HUES48 (cell line): ENCODE data around the gene SAMD4B.
A peak's percentile ranks its signal among the peaks of the same experiment; 100 is the strongest.

Source experiments
- H3K27ac ChIP-seq: one replicate; pipeline ENCODE4 v1.7.0; 2013; ENCODE audit warnings: low read depth, low read length, inconsistent platforms
- H3K27me3 ChIP-seq: 2 replicates; pipeline ENCODE4 v1.6.1; 2013; ENCODE audit warnings: mild to moderate bottlenecking, low read length; ENCODE audit not compliant: control insufficient read depth, insufficient read depth
- H3K36me3 ChIP-seq: 2 replicates; pipeline ENCODE4 v1.6.1; 2013; ENCODE audit warnings: low read length; ENCODE audit not compliant: control insufficient read depth, insufficient read depth
- H3K4me1 ChIP-seq: 2 replicates; pipeline ENCODE4 v1.6.1; 2013; ENCODE audit warnings: mild to moderate bottlenecking, low read length; ENCODE audit not compliant: control insufficient read depth, insufficient read depth
- H3K4me3 ChIP-seq: 2 replicates; pipeline ENCODE4 v1.5.1; 2013; ENCODE audit warnings: mild to moderate bottlenecking, low read depth, low read length
- H3K9ac ChIP-seq: 2 replicates; pipeline ENCODE4 v1.6.1; 2013; ENCODE audit warnings: mild to moderate bottlenecking, low read depth, low read length, moderate library complexity
- H3K9me3 ChIP-seq: 2 replicates; pipeline ENCODE4 v1.6.1; 2013; ENCODE audit warnings: low read length; ENCODE audit not compliant: control insufficient read depth, insufficient read depth

The SAMD4B gene

DNA sequence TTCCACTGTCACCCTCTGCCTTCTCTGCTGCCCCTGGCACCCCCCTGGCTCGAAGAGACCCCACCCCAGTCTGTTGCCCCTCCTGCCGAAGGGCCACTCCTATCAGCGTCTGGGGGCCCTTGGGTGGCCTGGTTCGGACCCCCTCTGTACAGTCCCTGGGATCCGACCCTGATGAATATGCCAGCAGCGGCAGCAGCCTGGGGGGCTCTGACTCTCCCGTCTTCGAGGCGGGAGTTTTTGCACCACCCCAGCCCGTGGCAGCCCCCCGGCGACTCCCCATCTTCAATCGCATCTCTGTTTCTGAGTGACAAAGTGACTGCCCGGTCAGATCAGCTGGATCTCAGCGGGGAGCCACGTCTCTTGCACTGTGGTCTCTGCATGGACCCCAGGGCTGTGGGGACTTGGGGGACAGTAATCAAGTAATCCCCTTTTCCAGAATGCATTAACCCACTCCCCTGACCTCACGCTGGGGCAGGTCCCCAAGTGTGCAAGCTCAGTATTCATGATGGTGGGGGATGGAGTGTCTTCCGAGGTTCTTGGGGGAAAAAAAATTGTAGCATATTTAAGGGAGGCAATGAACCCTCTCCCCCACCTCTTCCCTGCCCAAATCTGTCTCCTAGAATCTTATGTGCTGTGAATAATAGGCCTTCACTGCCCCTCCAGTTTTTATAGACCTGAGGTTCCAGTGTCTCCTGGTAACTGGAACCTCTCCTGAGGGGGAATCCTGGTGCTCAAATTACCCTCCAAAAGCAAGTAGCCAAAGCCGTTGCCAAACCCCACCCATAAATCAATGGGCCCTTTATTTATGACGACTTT lies 66.4 kb downstream of the SAMD4B start:
- peak overlapping the region; percentile 99 for H3K4me3 ChIP-seq
- H3K27me3 ChIP-seq: no peaks in the 10 kb centered on the region
- 0 out of 2 replicates have a peak, but pooled peaks cover 4% of the 10 kb centered on the region for H3K36me3 ChIP-seq
- no peak overlapping the region for H3K9ac ChIP-seq
- no peaks in the 10 kb centered on the region for H3K9me3 ChIP-seq
- H3K4me1 ChIP-seq: peaks cover 34% of the 10 kb centered on the region
- H3K27ac ChIP-seq: peak overlapping the region; percentile 97

DNA sequence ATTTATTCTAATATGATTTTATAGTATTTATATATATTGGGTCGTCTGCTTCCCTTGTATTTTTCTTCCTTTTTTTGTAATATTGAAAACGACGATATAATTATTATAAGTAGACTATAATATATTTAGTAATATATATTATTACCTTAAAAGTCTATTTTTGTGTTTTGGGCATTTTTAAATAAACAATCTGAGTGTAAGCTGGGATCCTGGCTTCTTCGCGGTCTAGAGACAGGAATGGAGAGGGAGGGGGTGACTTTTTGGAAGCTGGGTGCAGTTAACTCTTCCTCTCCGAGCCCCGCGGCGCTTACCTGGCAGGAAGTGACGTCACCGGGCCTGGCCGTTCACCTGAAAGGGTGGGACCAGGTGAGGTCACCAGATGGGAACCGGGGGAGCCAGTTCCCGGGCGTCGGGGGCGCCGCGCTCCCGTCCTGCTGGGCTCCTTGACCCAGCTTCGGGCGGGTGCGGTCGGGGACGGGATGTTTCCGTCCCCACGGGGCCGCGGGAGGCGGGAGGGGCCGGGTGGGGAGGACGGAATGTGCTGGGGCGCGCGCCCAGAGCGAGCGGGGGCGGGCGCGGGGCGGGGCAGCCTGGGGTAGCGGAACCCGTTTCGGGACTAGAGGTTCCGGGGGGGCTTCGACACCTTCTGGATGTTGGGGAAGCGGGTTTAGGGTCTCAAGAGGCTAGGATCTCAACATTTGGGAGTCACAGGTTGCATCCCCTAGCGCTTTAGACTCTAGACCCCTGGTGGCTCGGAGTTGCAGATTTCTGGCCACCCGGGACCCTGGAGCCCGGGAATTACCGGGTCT lies 67.2 kb downstream of the SAMD4B start:
- Histone ChIP-seq H3K9ac (peak overlapping the region; percentile 91), H3K36me3 (0 out of 2 replicates have a peak, but pooled peaks cover 4% of the 10 kb centered on the region), H3K9me3 (no peaks in the 10 kb centered on the region), H3K27me3 (no peaks in the 10 kb centered on the region), H3K4me1 (peaks cover 32% of the 10 kb centered on the region), H3K4me3 (peak overlapping the region; percentile 81), H3K27ac (peak overlapping the region; percentile 97)

DNA sequence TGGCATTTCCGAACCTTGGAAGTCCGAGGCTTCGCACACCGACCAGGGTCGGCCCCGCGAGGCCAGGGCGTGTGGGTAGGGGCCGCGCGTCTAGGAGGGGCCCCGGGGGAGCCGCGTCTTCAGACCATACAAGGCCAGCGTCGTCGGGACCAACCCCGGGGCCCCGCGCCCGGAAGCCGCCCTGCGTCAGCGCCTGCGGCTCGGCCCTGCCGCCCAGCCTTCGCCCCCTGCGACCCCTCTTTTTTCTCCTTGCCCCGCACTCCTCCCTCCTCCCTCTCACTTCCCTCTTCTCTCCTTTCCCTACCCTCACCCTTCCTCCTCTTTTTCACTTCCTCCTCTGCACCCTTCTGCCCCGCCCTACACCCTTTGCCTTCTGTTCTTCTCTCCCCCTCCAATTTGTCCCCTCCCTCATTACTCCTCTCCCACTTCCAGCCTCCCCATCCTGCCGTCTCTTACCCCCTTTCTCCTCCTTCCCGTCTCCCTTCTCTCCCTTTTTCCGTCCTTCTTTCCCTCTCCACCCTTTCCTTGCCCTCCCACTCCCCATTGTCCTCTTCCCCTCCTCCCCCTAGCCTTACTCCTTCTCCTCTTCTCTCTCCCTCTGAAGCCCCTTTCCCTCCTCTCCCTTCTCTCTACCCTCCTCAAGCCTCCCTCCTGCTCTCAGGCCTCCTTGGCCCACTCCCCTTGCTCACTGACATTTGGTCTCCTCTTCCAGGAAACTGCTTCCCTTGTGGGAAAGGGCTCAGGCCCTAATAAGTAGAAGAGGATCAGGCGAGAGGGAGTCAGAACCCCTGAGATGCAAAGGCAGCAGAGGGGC lies 68.0 kb downstream of the SAMD4B start:
- 0 out of 2 replicates have a peak, but pooled peaks cover 8% of the 10 kb centered on the region for H3K36me3 ChIP-seq
- peaks cover 39% of the 10 kb centered on the region for H3K4me1 ChIP-seq

DNA sequence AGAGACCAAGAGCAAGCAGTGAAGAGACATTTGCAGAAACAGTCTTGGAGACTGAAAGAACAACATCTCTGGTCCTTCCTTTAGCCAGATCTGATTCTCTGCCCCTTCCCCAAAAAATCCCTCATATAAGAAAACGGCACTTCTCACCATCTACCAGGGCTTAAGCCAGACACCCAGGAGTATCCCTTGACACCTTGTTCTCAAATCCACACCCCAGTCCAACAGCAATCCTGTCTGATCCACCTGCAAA lies 68.5 kb downstream of the SAMD4B start:
- Histone ChIP-seq H3K9ac (0 out of 2 replicates have a peak overlapping the region, but pooled peaks have one; percentile 91), H3K4me1 (peaks cover 37% of the 10 kb centered on the region)

More for the DNA sequence above, 68.0 kb downstream of the SAMD4B start:
- Histone ChIP-seq H3K27ac (peak overlapping the region; percentile 97), H3K4me3 (peak overlapping the region; percentile 81), H3K9ac (peak overlapping the region; percentile 91), H3K27me3 (no peaks in the 10 kb centered on the region), H3K9me3 (no peaks in the 10 kb centered on the region)

DNA sequence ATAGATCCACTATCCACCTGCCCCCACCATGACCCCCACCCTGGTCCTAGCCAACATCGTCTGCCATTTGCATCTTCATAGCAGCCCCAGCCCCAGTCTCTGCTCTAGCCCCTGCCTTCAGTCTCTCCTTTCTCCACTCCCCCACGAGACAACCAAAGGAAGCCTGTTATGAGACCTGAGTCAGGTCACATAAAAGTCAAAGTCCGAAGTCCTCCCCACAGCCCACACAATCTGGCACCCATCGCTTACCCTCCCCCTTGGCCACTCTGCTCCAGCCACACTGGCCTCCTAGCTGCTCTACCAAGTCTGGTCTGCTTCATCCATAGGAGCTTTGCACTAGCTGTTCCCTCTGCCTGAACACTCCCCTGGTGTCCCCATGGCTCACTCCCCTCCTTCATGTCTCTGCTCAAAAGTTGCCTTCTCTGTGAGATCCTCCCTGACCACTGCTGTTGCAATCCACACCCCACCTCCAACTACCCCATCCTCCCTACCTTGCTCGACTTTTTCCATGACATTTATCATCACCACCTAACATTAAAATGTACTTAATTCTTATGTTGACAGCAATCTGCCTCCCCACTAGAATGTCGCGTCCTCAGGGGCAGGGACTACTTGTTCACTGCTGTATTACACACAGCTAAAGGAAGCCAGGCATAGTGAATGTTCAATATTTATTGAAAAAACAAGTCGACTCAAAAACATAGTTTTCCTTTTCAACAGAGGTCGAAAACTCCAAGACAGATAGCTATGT lies 69.0 kb downstream of the SAMD4B start:
- Histone ChIP-seq H3K4me1 (peaks cover 32% of the 10 kb centered on the region), H3K27me3 (no peaks in the 10 kb centered on the region), H3K36me3 (peaks cover 17% of the 10 kb centered on the region), H3K27ac (peak overlapping the region; percentile 97), H3K9ac (no peak overlapping the region), H3K9me3 (no peaks in the 10 kb centered on the region), H3K4me3 (peak overlapping the region; percentile 81)

More for the DNA sequence above, 68.5 kb downstream of the SAMD4B start:
- Histone ChIP-seq H3K9me3 (no peaks in the 10 kb centered on the region), H3K4me3 (peak overlapping the region; percentile 81), H3K36me3 (peaks cover 12% of the 10 kb centered on the region), H3K27me3 (no peaks in the 10 kb centered on the region), H3K27ac (peak overlapping the region; percentile 97)

DNA sequence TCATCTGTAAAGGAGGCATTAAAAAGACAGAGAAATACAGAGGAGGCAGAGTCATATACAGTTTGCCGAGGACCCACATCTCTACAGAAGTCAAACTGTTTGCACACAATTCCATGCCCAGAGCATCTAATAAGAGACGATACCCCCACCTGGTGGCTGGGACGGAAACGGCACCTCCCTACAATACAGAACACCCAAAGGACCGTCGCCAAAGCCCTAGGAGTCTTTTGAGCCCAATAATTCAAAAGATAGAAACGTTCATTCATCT lies 69.5 kb downstream of the SAMD4B start:
- H3K9ac ChIP-seq: no peak overlapping the region
- H3K27me3 ChIP-seq: no peaks in the 10 kb centered on the region
- peaks cover 31% of the 10 kb centered on the region for H3K4me1 ChIP-seq
- no peaks in the 10 kb centered on the region for H3K9me3 ChIP-seq
- peak overlapping the region; percentile 65 for H3K4me3 ChIP-seq
- peaks cover 22% of the 10 kb centered on the region for H3K36me3 ChIP-seq
- H3K27ac ChIP-seq: peak overlapping the region; percentile 97

DNA sequence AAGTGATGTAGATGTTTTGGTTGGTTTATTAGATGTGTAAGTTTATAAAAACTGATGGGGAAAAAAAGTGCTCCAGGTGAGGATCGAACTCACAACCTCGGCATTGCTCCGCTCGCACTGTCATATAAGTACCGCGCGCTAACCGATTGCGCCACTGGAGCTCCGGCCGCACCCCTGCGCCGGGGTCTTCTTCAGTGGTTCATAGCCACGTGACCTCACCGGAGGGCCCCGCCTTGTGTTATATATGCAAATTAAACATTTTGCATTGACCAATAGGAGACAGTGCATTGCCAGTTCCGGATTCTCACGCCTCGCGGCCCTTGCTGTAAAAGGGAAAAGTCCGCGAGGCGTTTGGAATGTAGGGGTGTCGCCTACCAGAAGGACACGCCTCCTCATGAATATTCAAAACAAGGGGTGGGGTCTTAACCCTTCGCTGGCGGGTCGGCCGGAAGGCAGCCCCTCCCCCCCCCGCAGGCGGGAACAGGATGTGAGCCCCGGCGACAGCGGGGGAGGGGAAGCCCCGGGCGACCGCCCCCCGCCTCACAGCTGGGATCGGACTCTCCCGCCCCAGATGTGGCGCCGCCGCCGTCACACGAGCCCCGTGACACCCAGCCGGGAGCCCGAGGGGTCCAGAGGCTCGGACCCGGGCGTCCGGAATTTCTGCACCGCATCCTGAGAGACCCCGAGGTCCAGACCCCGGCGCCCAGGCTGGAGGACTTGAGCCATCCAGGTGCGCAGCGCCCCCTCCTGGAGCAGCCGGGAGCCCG lies 70.1 kb downstream of the SAMD4B start, which contains the start of gene PLEKHG2:
TSS of gene PLEKHG2 (plus strand) at position 570 of the 767 bp plus-strand sequence. CDS start 1,418 bp downstream, outside the sequence.
- H3K9ac ChIP-seq: peak within 1 kb of the TSS; percentile 92
- H3K9me3 ChIP-seq: no peaks in the 10 kb centered on the region
- H3K36me3 ChIP-seq: peaks cover 27% of the 10 kb centered on the region
- H3K27me3 ChIP-seq: no peaks in the 10 kb centered on the region
- peaks cover 31% of the 10 kb centered on the region for H3K4me1 ChIP-seq
- H3K27ac ChIP-seq: peak within 1 kb of the TSS; percentile 98
- H3K4me3 ChIP-seq: peak within 1 kb of the TSS; percentile 98

DNA sequence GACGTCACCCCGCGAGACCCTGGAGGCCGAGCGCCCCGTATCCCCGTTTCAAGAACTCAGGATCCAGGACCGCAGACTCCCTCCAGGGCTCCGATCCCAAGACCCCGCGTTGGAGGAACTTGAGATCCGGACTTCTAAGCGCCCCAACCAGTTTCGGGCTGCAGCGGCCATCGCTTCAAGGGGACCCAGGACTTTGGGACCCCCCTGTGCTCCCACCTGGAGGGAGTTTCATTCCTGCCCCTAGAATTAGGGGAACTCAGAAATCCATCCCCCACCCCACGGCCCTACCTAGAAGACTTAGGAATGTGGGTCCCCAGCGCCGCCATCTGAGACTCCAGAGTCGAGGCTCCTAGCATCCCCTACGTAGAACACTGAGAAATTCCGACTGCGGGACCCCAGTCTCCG lies 70.6 kb downstream of the SAMD4B start:
- H3K4me1 ChIP-seq: peaks cover 31% of the 10 kb centered on the region
- H3K36me3 ChIP-seq: peaks cover 32% of the 10 kb centered on the region
- peak overlapping the region; percentile 98 for H3K4me3 ChIP-seq
- no peaks in the 10 kb centered on the region for H3K27me3 ChIP-seq
- H3K9me3 ChIP-seq: no peaks in the 10 kb centered on the region
- H3K9ac ChIP-seq: peak overlapping the region; percentile 92
- H3K27ac ChIP-seq: peak overlapping the region; percentile 98

DNA sequence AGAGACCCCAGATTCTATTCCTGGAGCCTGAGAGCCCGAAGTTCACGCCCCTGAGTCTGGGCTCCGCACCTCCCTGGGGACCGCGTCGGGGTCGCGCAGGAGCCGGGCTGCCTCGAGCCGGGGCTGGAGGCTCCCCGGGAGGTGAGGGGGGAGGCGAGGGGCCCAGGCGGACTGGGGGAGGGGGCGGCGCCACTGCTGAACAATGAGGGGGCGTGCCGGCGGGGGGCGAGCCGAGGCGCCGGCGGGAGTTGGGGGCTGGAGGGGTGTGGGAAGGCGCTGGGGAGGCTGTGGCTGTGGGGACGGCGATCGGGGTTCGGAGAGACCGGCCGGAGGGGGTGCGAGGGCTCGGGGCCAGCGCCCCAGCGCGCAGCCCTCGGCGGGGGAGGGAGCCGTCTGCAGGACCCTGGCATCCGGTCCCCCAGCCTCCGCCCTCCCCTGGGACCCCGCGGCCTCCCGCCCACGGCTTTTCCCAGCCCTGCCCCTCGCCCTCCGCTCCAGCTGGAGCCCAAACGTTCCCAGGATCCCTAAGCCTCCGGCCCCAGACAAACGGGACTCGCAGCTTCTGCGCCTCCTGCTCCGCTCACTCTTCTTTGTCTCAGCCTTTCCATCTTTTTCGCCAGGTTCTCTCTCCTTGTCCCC lies 71.2 kb downstream of the SAMD4B start:
- Histone ChIP-seq H3K4me3 (peak overlapping the region; percentile 98), H3K9me3 (no peaks in the 10 kb centered on the region), H3K27ac (peak overlapping the region; percentile 98), H3K4me1 (peaks cover 31% of the 10 kb centered on the region), H3K36me3 (peaks cover 32% of the 10 kb centered on the region), H3K9ac (peak overlapping the region; percentile 92), H3K27me3 (no peaks in the 10 kb centered on the region)
